H1 (cell line): ENCODE results near the gene SHH. TPM values are rescaled to one million over a fixed set of nuclear protein-coding genes. Genes with fewer than 3 reads are reported as not detected.

Experiments used
- ASH2L ChIP-seq: fragments of 200-600, 300-600 bp; sonication (generic); IDR thresholded peaks from one replicate; pipeline ENCODE4 v1.7.1; 2017; ENCODE audit warnings: low read length
- ATF3 ChIP-seq: IDR thresholded peaks from 2 replicates; pipeline ENCODE4 v1.6.1; 2011; ENCODE audit warnings: low read depth, mild to moderate bottlenecking, low read length; ENCODE audit not compliant: insufficient read depth
- CHD1 ChIP-seq: IDR thresholded peaks from 2 replicates; pipeline ENCODE4 v1.6.1; 2012; ENCODE audit warnings: low read depth, low read length, improper control_type of control experiment
- FOSL1 ChIP-seq: IDR thresholded peaks from 2 replicates; pipeline ENCODE4 v1.6.1; 2011; ENCODE audit warnings: mild to moderate bottlenecking, low read depth, low read length, moderate library complexity; ENCODE audit not compliant: insufficient read depth
- HDAC2 ChIP-seq, 2 experiments: fragments of 300-600 bp in 1 of 2; sonication (generic) in 1 of 2; IDR thresholded peaks; 2 replicates each; pipeline ENCODE4 v1.6.1; 2011 to 2012; ENCODE audit warnings: low read depth in 2 of 2, low read length in 2 of 2, mild to moderate bottlenecking in 2 of 2, moderate library complexity in 2 of 2, borderline replicate concordance in 1 of 2, inconsistent platforms in 1 of 2
- MAFK ChIP-seq: IDR thresholded peaks from 2 replicates; pipeline ENCODE4 v1.6.1; 2012; ENCODE audit warnings: low read depth, mild to moderate bottlenecking, improper control_type of control experiment, low read length
- POLR2AphosphoS5 ChIP-seq: IDR thresholded peaks from 2 replicates; pipeline ENCODE4 v1.6.1; 2011; ENCODE audit warnings: low read depth, low read length
- SAP30 ChIP-seq: fragments of 300-600 bp; sonication (generic); IDR thresholded peaks from 2 replicates; pipeline ENCODE4 v1.7.1; 2012; ENCODE audit warnings: low read length, moderate library complexity, mild to moderate bottlenecking, inconsistent platforms; ENCODE audit not compliant: insufficient read depth, insufficient replicate concordance
- SP1 ChIP-seq: IDR thresholded peaks from 2 replicates; pipeline ENCODE4 v1.6.1; 2011; ENCODE audit warnings: low read depth, low read length
- ZNF274 ChIP-seq: IDR thresholded peaks from 2 replicates; pipeline ENCODE4 v1.7.0; 2012; ENCODE audit warnings: low read length, borderline replicate concordance; ENCODE audit errors: extremely low read depth
- polyA plus RNA-seq, 7 experiments: library from polyadenylated mRNA; depleted of rRNA in 3 of 7; stranded (reverse) in 5 of 7; unstranded in 2 of 7; fragments of >200 nt in 5 of 7; fragments of 200-250 nt in 2 of 7; gene quantifications; 1 replicate in 5 of 7; 2 replicates in 1 of 7; 4 replicates in 1 of 7; pipeline versions ENCODE4 v1.2.1 to v1.2.3, GENCODE V29; 2011 to 2013; ENCODE audit warnings: missing spikeins in 2 of 7, mixed read lengths in 2 of 7
- total RNA-seq: library from RNA; stranded (reverse); fragmentation: NEBNext Ultra II Directional; extraction: Animal tissue kit (Norgen Biotek cat#: 25700); gene quantifications from 2 replicates; pipeline ENCODE4 v1.2.1, GENCODE V29; 2021
- TF ChIP-seq, protein P1 (sequence below): fragments of 300-600 bp; sonication (generic); IDR thresholded peaks from 2 replicates; pipeline ENCODE4 v1.7.1; 2012; ENCODE audit warnings: low read length, moderate library complexity, mild to moderate bottlenecking, inconsistent platforms; ENCODE audit not compliant: insufficient replicate concordance

SHH gene
- total and polyA plus RNA-seq, 2 of the 8 experiments (the other 6 are each of a cell fraction or from before 2014, with no cell fraction given) = not detected

GRCh38 chr7:155820788-155821187 lies 8.5 kb upstream of the SHH start (continued):
- TF ChIP-seq, protein P1, sequence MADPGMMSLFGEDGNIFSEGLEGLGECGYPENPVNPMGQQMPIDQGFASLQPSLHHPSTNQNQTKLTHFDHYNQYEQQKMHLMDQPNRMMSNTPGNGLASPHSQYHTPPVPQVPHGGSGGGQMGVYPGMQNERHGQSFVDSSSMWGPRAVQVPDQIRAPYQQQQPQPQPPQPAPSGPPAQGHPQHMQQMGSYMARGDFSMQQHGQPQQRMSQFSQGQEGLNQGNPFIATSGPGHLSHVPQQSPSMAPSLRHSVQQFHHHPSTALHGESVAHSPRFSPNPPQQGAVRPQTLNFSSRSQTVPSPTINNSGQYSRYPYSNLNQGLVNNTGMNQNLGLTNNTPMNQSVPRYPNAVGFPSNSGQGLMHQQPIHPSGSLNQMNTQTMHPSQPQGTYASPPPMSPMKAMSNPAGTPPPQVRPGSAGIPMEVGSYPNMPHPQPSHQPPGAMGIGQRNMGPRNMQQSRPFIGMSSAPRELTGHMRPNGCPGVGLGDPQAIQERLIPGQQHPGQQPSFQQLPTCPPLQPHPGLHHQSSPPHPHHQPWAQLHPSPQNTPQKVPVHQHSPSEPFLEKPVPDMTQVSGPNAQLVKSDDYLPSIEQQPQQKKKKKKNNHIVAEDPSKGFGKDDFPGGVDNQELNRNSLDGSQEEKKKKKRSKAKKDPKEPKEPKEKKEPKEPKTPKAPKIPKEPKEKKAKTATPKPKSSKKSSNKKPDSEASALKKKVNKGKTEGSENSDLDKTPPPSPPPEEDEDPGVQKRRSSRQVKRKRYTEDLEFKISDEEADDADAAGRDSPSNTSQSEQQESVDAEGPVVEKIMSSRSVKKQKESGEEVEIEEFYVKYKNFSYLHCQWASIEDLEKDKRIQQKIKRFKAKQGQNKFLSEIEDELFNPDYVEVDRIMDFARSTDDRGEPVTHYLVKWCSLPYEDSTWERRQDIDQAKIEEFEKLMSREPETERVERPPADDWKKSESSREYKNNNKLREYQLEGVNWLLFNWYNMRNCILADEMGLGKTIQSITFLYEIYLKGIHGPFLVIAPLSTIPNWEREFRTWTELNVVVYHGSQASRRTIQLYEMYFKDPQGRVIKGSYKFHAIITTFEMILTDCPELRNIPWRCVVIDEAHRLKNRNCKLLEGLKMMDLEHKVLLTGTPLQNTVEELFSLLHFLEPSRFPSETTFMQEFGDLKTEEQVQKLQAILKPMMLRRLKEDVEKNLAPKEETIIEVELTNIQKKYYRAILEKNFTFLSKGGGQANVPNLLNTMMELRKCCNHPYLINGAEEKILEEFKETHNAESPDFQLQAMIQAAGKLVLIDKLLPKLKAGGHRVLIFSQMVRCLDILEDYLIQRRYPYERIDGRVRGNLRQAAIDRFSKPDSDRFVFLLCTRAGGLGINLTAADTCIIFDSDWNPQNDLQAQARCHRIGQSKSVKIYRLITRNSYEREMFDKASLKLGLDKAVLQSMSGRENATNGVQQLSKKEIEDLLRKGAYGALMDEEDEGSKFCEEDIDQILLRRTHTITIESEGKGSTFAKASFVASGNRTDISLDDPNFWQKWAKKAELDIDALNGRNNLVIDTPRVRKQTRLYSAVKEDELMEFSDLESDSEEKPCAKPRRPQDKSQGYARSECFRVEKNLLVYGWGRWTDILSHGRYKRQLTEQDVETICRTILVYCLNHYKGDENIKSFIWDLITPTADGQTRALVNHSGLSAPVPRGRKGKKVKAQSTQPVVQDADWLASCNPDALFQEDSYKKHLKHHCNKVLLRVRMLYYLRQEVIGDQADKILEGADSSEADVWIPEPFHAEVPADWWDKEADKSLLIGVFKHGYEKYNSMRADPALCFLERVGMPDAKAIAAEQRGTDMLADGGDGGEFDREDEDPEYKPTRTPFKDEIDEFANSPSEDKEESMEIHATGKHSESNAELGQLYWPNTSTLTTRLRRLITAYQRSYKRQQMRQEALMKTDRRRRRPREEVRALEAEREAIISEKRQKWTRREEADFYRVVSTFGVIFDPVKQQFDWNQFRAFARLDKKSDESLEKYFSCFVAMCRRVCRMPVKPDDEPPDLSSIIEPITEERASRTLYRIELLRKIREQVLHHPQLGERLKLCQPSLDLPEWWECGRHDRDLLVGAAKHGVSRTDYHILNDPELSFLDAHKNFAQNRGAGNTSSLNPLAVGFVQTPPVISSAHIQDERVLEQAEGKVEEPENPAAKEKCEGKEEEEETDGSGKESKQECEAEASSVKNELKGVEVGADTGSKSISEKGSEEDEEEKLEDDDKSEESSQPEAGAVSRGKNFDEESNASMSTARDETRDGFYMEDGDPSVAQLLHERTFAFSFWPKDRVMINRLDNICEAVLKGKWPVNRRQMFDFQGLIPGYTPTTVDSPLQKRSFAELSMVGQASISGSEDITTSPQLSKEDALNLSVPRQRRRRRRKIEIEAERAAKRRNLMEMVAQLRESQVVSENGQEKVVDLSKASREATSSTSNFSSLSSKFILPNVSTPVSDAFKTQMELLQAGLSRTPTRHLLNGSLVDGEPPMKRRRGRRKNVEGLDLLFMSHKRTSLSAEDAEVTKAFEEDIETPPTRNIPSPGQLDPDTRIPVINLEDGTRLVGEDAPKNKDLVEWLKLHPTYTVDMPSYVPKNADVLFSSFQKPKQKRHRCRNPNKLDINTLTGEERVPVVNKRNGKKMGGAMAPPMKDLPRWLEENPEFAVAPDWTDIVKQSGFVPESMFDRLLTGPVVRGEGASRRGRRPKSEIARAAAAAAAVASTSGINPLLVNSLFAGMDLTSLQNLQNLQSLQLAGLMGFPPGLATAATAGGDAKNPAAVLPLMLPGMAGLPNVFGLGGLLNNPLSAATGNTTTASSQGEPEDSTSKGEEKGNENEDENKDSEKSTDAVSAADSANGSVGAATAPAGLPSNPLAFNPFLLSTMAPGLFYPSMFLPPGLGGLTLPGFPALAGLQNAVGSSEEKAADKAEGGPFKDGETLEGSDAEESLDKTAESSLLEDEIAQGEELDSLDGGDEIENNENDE = no peak
- TF ChIP-seq SAP30 (no peak), FOSL1 (no peak), ZNF274 (no peak), MAFK (no peak), POLR2AphosphoS5 (no peak), HDAC2 (IDR thresholded peaks at IDR 0.05; ENCODE audit: borderline replicate concordance in 1 of 2, low read depth in 2 of 2, low read length in 2 of 2) (no peak), CHD1 (no peak), ASH2L (no peak), ATF3 (no peak), SP1 (no peak)
